SU-DHL-6 (cell line): ENCODE measurements around the gene MOB3A.

Experiments used
- H2AFZ ChIP-seq: fragments of 200-600 bp; sonication (generic); 2 replicates; pipeline ENCODE4 v1.6.1; 2014; ENCODE audit warnings: low read depth, mild to moderate bottlenecking, moderate library complexity, mixed read lengths, antibody characterized with exemption, low read length; ENCODE audit not compliant: severe bottlenecking
- H3F3A ChIP-seq: fragments of 200-600 bp; shearing (Covaris generic); 2 replicates; pipeline ENCODE4 v1.6.0; 2016; ENCODE audit warnings: antibody characterized with exemption, mild to moderate bottlenecking; ENCODE audit not compliant: insufficient read depth
- H3K27ac ChIP-seq: fragments of 200-600 bp; sonication (generic); 2 replicates; pipeline ENCODE4 v1.5.1; 2016; ENCODE audit warnings: low read depth, mild to moderate bottlenecking, low read length, moderate library complexity, mixed read lengths
- H3K27me3 ChIP-seq: fragments of 200-600 bp; sonication (generic), shearing (Covaris generic); 2 replicates; pipeline ENCODE4 v1.6.0; 2014; ENCODE audit warnings: mild to moderate bottlenecking, low read length
- H3K36me3 ChIP-seq: fragments of 200-600 bp; sonication (generic); 2 replicates; pipeline ENCODE4 v1.6.1; 2014; ENCODE audit warnings: mild to moderate bottlenecking, low read length, mixed read lengths
- H3K4me2 ChIP-seq: fragments of 300-600, 200-600 bp; shearing (Covaris generic), sonication (generic); 2 replicates; pipeline ENCODE4 v1.6.0; 2014; ENCODE audit warnings: low read length, low read depth, mild to moderate bottlenecking; ENCODE audit not compliant: poor library complexity, severe bottlenecking
- H3K4me3 ChIP-seq: fragments of 200-600 bp; sonication (generic); 2 replicates; pipeline ENCODE4 v1.5.1; 2014; ENCODE audit warnings: antibody characterized with exemption, low read length, mild to moderate bottlenecking, mixed read lengths; ENCODE audit not compliant: insufficient read depth, poor library complexity, severe bottlenecking
- H3K79me2 ChIP-seq: fragments of 200-600 bp; sonication (generic); 2 replicates; pipeline ENCODE4 v1.6.1; 2014; ENCODE audit warnings: mild to moderate bottlenecking, low read length, moderate library complexity; ENCODE audit not compliant: insufficient read depth
- H3K9ac ChIP-seq: fragments of 200-600 bp; sonication (generic); 2 replicates; pipeline ENCODE4 v1.7.0; 2014; ENCODE audit warnings: mild to moderate bottlenecking, low read length
- H3K9me2 ChIP-seq: fragments of 200-600 bp; sonication (generic); replicated peaks from 2 replicates; pipeline ENCODE4 v1.6.1; 2014; ENCODE audit warnings: low read length; ENCODE audit not compliant: insufficient read depth
- H3K9me3 ChIP-seq: fragments of 200-600 bp; sonication (generic); 2 replicates; pipeline ENCODE4 v1.6.1; 2014; ENCODE audit warnings: low read length, mixed read lengths; ENCODE audit not compliant: insufficient read depth
- H4K20me1 ChIP-seq: fragments of 200-600 bp; sonication (generic); 2 replicates; pipeline ENCODE4 v1.6.1; 2014; ENCODE audit warnings: low read depth, mild to moderate bottlenecking, antibody characterized with exemption, low read length, moderate library complexity, mixed read lengths
- EZH2phosphoT487 ChIP-seq: fragments of 200-600 bp; sonication (generic), shearing (Covaris generic); conservative IDR thresholded peaks from 2 replicates; pipeline ENCODE4 v1.6.1; 2018; ENCODE audit warnings: mild to moderate bottlenecking, antibody characterized with exemption, low read length, moderate library complexity, mixed read lengths
- TF ChIP-seq, protein P1 (sequence below): fragments of 200-600 bp; sonication (generic); IDR thresholded peaks from one replicate; pipeline ENCODE4 v1.5.1; 2017; ENCODE audit warnings: antibody characterized with exemption, mild to moderate bottlenecking, low read length, moderate library complexity; ENCODE audit not compliant: insufficient read depth, poor library complexity, severe bottlenecking

The MOB3A gene

DNA sequence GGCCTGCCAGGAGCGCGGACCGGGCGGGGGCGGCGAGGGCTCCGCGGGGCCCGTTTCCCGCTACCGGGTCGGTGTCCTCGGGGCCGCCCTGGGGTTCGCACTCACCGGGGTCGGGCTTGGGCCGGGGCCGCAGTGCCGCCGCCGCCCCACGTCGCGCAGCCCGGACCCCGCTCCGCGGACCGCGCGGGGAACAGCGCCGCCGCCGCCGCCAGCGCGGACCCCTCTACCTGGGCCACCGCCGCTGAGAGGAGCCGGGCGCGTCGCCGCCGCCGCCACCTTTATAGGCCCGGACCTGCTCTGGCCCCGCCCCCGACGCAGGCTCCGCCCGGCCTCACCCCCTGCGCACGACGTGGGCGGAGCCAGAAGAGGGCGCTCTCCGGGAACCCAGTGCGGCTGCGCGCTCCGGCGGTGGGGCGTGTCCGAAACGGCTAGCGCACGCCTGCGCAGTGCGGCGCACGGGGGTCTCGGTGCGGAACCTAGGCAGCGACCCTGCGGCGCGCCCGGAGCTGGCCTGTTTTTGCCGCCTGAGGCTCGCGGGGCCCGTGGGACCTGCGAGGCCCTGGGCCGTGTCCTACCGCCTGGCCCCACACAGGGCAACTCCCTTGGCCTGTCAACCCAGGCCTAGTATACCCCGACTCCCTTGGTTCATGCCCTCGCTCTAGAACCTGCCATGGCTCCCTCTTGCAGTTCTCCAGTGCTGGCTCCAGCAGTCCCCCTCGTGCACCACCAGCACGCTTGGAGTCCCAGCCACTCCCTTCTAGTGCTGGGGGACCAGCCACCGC is 44.9 kb downstream of the MOB3A start, which contains the start of gene MKNK2:
TSS of gene MKNK2 (minus strand) at position 254 of the 782 bp plus-strand sequence. CDS start 393 bp downstream, outside the sequence.
- H3K9me2 ChIP-seq = no peaks in the 10 kb centered on the region
- peak within 1 kb of the TSS; percentile 81 for H3K4me3 ChIP-seq
- peaks cover 27% of the 10 kb centered on the region for H3F3A ChIP-seq
- H3K9ac ChIP-seq = peak within 1 kb of the TSS; percentile 89
- H3K27ac ChIP-seq = peak within 1 kb of the TSS; percentile 94
- no peaks in the 10 kb centered on the region; the same call in 1 of the 2 replicates for H4K20me1 ChIP-seq
- H3K27me3 ChIP-seq = no peaks in the 10 kb centered on the region
- H3K36me3 ChIP-seq = no peaks in the 10 kb centered on the region
- no peaks in the 10 kb centered on the region for H3K9me3 ChIP-seq
- H2AFZ ChIP-seq = no peak within 1 kb of the TSS
- H3K79me2 ChIP-seq = peaks cover 42% of the 10 kb centered on the region
- peak within 1 kb of the TSS; percentile 70 for H3K4me2 ChIP-seq
- no peak for TF ChIP-seq EZH2phosphoT487
- TF ChIP-seq, protein P1, sequence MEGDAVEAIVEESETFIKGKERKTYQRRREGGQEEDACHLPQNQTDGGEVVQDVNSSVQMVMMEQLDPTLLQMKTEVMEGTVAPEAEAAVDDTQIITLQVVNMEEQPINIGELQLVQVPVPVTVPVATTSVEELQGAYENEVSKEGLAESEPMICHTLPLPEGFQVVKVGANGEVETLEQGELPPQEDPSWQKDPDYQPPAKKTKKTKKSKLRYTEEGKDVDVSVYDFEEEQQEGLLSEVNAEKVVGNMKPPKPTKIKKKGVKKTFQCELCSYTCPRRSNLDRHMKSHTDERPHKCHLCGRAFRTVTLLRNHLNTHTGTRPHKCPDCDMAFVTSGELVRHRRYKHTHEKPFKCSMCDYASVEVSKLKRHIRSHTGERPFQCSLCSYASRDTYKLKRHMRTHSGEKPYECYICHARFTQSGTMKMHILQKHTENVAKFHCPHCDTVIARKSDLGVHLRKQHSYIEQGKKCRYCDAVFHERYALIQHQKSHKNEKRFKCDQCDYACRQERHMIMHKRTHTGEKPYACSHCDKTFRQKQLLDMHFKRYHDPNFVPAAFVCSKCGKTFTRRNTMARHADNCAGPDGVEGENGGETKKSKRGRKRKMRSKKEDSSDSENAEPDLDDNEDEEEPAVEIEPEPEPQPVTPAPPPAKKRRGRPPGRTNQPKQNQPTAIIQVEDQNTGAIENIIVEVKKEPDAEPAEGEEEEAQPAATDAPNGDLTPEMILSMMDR = peak; percentile 32

DNA sequence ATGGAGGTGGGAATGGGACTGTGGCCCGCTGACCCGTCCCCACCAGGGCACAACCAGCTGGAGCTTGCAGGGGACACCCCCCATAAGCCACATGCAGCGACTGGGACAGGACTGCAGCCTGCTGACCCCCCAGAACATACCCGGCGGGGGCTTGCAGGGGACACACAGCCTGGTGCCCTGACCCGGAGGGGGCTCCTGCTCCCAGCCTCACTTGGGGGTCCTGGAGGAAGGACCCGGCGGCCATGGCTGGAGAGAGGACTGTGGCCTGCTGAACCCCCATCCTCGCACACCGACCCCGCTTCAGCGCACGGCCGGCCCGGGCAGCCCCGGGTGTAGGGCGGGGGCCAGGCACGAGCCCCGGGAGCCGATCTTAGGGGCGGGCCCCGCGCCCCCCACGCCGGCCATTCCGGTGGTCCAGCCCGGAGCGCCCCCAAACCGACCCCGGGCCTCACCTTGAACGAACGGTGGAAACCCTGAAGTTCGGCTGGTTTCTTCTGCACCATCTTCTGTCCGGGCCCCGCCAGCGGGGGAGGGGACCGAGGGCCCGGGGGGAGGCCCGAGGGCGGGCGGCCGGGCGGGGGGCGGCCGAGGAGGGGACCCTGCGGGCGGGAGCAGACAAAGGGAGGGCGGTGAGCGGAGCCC is 45.7 kb downstream of the MOB3A start:
- no peaks in the 10 kb centered on the region; the same call in 1 of the 2 replicates for H4K20me1 ChIP-seq
- TF ChIP-seq EZH2phosphoT487 = no peak
- TF ChIP-seq, protein P1 = no peak

DNA sequence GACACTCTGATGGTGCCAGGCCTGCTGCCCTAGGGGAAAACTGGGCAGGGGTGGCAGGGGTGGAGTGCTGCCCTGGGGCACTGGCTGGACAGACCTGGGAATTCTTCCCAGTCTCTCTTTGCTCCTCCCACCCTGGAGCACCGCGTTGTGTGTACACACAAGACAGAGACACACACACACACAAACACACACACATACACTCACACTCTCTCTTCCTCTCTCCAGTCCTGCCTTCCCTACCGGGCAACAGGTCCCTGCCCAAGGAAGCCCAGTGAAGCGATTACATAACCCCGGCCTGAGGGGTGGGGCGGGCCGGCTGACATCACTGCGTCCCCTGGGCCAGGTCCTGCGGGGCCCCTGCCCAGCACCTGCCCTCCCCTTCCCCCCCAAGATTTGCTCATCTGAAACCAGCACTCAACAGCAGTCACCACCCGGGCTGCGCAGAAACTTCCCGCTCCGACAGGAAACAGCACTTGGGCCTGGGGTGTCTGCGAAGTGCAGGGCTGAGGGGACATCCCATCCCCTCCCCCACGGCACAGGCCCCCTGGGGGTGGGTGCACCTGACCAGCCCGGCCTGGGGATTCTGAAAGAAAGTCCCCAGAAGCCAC is 46.3 kb downstream of the MOB3A start:
- Histone ChIP-seq H3K36me3 (no peaks in the 10 kb centered on the region), H3K9me3 (no peaks in the 10 kb centered on the region), H3K79me2 (peaks cover 42% of the 10 kb centered on the region)

More for the DNA sequence above, 45.7 kb downstream of the MOB3A start:
- H3F3A ChIP-seq = peaks cover 27% of the 10 kb centered on the region
- peak overlapping the region; percentile 81 for H3K4me3 ChIP-seq
- peak overlapping the region; percentile 71 for H3K27ac ChIP-seq
- no peaks in the 10 kb centered on the region for H3K9me2 ChIP-seq
- H2AFZ ChIP-seq = no peak overlapping the region
- H3K9me3 ChIP-seq = no peaks in the 10 kb centered on the region
- H3K79me2 ChIP-seq = peaks cover 42% of the 10 kb centered on the region
- peak overlapping the region; percentile 89 for H3K9ac ChIP-seq
- no peaks in the 10 kb centered on the region for H3K27me3 ChIP-seq
- H3K36me3 ChIP-seq = no peaks in the 10 kb centered on the region
- H3K4me2 ChIP-seq = peak overlapping the region; percentile 70

More for the DNA sequence above, 46.3 kb downstream of the MOB3A start:
- Histone ChIP-seq H3K9ac (peak overlapping the region; percentile 89), H2AFZ (no peak overlapping the region), H3K27ac (peak overlapping the region; percentile 71), H3K27me3 (no peaks in the 10 kb centered on the region), H3K9me2 (no peaks in the 10 kb centered on the region), H4K20me1 (no peaks in the 10 kb centered on the region; the same call in 1 of the 2 replicates), H3K4me3 (peak overlapping the region; percentile 81), H3F3A (peaks cover 26% of the 10 kb centered on the region), H3K4me2 (peak overlapping the region; percentile 70)
- TF ChIP-seq, protein P1 = no peak
- no peak for TF ChIP-seq EZH2phosphoT487
